A549 treated with AZD9567 at 1 μM for 4 hours (cell line): ENCODE results near the gene PRR5L. TPM values are rescaled to one million over a fixed set of nuclear protein-coding genes. Genes with fewer than 3 reads are reported as not detected.

ENCODE experiments used
- total RNA-seq: library from RNA; stranded (reverse); fragments of 200-300 nt; extraction: Qiagen RNA extraction; gene quantifications from 5 replicates; pipeline ENCODE4 v1.2.3, GENCODE V29; 2022; ENCODE audit not compliant: insufficient read depth

PRR5L gene, protein sequence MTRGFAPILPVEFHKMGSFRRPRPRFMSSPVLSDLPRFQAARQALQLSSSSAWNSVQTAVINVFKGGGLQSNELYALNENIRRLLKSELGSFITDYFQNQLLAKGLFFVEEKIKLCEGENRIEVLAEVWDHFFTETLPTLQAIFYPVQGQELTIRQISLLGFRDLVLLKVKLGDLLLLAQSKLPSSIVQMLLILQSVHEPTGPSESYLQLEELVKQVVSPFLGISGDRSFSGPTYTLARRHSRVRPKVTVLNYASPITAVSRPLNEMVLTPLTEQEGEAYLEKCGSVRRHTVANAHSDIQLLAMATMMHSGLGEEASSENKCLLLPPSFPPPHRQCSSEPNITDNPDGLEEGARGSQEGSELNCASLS
- total RNA-seq, result 4.8 to 12.9 TPM (median 10.6 TPM) in 5 replicates

DNA sequence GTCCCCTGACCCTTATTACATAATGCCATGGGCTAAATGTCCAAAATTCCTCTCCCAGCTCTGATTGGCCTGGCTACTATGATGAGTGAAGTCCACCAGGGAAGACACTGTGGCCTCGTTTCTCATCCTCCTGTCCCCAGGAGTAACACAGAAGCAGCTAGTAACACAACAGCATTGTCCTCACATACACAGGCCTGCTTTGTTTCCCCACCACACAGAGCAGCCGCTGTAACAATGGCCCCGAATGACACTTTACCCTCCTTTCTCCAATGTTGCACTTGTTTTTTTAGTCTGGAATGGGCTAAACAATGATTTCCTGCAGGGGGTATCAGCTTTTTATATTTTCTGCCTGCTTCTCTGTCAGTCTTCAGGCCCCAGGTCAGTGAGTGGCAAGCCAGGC, at the start of gene PRR5L:
Gene PRR5L, plus strand, starts transcription at position 363 of the 400 bp plus-strand sequence. CDS start 104,834 bp downstream, outside the sequence.

DNA sequence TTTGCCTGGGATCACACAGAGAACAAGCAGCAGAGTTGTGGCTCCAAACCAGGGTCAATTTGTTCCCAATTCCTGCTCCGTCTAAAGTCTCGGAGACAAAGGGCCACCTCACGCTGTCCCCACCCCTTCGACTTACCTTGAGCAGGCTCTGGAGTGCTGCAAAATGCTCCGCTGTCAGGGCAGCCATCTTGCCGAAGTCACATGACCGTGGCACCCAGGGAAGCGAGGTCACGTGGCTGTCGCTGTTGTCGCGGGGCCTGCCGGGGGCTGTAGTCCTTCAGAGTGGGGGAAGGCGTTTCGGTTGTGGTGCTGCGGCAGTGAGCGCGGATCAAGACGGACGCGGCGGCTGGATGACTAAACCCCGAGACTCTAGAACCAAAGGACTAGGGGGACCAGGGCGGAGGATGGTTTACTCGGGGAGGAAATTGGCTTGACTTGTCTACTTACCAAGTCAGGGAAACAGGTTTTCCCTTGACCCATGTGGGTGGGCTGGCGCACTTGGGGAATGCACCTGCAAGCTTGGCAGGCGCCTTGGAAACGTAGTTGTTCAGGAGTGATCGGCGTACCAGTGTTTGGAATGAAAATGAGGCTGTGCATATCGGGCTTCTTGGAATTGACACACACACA, 6.7 kb upstream of the PRR5L start, which contains the start of gene COMMD9:
Gene COMMD9, minus strand, starts transcription at position 199 of the 627 bp plus-strand sequence. Its CDS starts 12 bp downstream, at position 187.

DNA sequence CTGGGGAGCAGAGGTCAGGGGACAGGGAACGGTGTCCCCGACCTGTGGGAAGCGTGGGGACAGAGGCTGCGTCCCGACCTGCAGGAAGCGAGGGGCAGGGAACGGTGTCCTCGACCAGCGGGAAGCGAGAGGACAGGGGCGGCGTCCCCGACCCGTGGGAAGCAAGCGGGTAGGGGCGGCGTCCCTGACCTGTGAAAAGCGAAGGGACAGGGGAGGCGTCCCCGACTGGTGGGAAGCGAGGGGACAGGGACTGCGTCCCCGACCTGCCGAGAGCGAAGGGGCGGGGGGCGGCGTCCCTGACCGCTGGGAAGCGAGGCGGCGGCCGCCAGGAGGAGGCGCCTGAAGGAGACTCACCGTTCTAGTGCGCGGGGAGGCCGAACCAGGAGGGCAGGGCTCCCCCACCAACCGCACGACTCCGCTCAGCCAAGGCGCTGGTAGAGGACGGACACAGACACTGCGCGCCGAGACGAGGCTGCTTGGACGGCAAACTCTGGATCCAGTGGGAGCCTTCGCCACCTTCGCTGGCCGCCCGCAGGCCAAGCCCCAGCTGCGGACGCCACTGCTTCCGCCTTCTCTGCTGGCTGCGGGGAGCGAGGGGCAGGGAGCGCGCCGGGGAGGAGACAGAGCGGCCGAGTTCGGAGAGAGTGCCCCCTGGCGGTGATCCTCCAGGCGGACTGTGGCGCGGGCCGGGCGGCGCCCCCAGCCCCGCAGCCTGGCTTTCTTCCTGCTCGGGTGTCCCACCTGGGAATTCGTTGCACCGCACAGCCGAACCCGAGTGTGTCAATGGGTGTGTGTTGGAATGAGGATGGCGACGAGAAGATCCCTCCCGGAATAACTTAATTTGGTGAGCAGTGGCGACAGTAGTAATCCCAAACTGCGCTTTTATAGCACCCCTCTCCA, 213.9 kb downstream of the PRR5L start, which contains the start of gene TRAF6:
Gene TRAF6, minus strand, starts transcription at position 579 of the 900 bp plus-strand sequence. CDS start 8,757 bp downstream, outside the sequence.

Other genes with a start within 250 kb of the PRR5L start
- 24.7 to 56.1 TPM (median 49.9 TPM) in 5 replicates for gene COMMD9, start 6.9 kb upstream of the PRR5L start, total RNA-seq
- gene TRAF6, start 214.0 kb downstream of the PRR5L start, total RNA-seq, result 7.8 to 14.3 TPM (median 8.0 TPM) in 5 replicates